ENCODE data around the gene TSPYL4. TPM values are rescaled to one million over a fixed set of nuclear protein-coding genes. Genes with fewer than 3 reads are reported as not detected.
A peak's percentile ranks its signal among the peaks of the same experiment; 100 is the strongest.

TSPYL4 gene
- polyA plus RNA-seq, 1 donor (not counting 4 experiments of a cell fraction or from before 2014, with no cell fraction given) = 8.1 TPM

DNA sequence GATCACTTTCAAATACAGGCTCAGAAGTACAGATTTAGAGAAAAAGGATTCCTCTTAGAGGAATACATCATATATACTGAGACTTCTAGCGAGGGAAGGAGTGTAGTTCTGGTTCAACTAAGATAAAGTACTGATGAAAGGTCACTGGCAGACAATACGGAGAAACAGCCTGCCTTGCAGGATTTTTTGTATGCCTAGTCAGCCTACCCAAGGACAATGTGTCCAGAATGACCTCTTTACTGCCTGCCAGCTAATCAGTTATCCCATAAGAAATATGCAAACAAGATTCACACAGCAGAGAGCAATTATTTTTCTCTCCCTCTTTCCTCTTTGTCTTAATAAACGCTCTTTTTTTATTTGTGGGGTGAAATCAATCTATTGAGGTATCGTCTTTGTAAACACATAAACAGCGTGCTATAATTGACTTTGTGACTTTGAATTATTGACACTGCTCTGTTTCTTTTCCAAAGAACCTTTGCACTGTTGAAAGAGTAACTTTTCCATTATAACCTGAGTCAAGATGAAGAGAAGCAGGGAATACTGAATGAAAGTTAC, 1.4 kb upstream of the TSPYL4 start:
- H3K4me3 ChIP-seq (ENCODE audit: control insufficient read depth in 2 of 3, extremely low read depth in 1 of 3, insufficient read depth in 2 of 3, low read depth in 1 of 3, low read length in 3 of 3) = peak overlapping the region in 1 of 3 experiments; percentile 84
- H2AFZ ChIP-seq (ENCODE audit: control insufficient read depth, low read length) = peak overlapping the region; percentile 5
- H3K9ac ChIP-seq (ENCODE audit: control insufficient read depth, extremely low read depth, insufficient read depth, low read length) = peak overlapping the region; percentile 85
- DNase-seq (ENCODE audit: low read depth, low spot score) (no peak), FAIRE-seq (no peak)
- no peaks in the 10 kb centered on the region for H3K27me3 ChIP-seq (ENCODE audit: control insufficient read depth, extremely low read depth, insufficient read depth, low read length)
- H4K20me1 ChIP-seq (ENCODE audit: control insufficient read depth, extremely low read depth, insufficient read depth, low read length) = peaks cover 3% of the 10 kb centered on the region
- no peak overlapping the region for H3K27ac ChIP-seq (ENCODE audit: control insufficient read depth, insufficient read depth, low read length)
- H3K4me2 ChIP-seq (ENCODE audit: control insufficient read depth, extremely low read depth, insufficient read depth, low read depth, low read length) = peak overlapping the region; percentile 87
- no peak for TF ChIP-seq EZH2 (IDR thresholded peaks at IDR 0.05; ENCODE audit: low read length)
- TF ChIP-seq, protein P1, sequence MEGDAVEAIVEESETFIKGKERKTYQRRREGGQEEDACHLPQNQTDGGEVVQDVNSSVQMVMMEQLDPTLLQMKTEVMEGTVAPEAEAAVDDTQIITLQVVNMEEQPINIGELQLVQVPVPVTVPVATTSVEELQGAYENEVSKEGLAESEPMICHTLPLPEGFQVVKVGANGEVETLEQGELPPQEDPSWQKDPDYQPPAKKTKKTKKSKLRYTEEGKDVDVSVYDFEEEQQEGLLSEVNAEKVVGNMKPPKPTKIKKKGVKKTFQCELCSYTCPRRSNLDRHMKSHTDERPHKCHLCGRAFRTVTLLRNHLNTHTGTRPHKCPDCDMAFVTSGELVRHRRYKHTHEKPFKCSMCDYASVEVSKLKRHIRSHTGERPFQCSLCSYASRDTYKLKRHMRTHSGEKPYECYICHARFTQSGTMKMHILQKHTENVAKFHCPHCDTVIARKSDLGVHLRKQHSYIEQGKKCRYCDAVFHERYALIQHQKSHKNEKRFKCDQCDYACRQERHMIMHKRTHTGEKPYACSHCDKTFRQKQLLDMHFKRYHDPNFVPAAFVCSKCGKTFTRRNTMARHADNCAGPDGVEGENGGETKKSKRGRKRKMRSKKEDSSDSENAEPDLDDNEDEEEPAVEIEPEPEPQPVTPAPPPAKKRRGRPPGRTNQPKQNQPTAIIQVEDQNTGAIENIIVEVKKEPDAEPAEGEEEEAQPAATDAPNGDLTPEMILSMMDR (optimal IDR thresholded peaks at IDR 0.05 in 1 of 3, IDR thresholded peaks at IDR 0.05 in 1 of 3, conservative IDR thresholded peaks at IDR 0.05 in 1 of 3; ENCODE audit: extremely low read depth in 1 of 3, insufficient read depth in 2 of 3, low read length in 3 of 3) = no peak
- peaks cover 36% of the 10 kb centered on the region for H3K79me2 ChIP-seq (ENCODE audit: control insufficient read depth, insufficient read depth, low read length)
- dilution Hi-C loops (cut with MboI; ENCODE audit: extremely low pct_ligation_motif_present, low sequenced_read_pairs) = no loop called here
- peaks cover 4% of the 10 kb centered on the region for H3K9me1 ChIP-seq (ENCODE audit: control insufficient read depth, extremely low read depth, insufficient read depth, low read length)
- peaks cover 33% of the 10 kb centered on the region for H3K4me1 ChIP-seq (ENCODE audit: control insufficient read depth, extremely low read depth, insufficient read depth, low read length)
- peaks cover 0 to 17% of the 10 kb centered on the region in 2 experiments for H3K36me3 ChIP-seq (ENCODE audit: control insufficient read depth in 2 of 2, extremely low read depth in 1 of 2, insufficient read depth in 2 of 2, low read length in 2 of 2)
- no peaks in the 10 kb centered on the region for H3K9me3 ChIP-seq (ENCODE audit: control insufficient read depth, low read depth, low read length)

DNA sequence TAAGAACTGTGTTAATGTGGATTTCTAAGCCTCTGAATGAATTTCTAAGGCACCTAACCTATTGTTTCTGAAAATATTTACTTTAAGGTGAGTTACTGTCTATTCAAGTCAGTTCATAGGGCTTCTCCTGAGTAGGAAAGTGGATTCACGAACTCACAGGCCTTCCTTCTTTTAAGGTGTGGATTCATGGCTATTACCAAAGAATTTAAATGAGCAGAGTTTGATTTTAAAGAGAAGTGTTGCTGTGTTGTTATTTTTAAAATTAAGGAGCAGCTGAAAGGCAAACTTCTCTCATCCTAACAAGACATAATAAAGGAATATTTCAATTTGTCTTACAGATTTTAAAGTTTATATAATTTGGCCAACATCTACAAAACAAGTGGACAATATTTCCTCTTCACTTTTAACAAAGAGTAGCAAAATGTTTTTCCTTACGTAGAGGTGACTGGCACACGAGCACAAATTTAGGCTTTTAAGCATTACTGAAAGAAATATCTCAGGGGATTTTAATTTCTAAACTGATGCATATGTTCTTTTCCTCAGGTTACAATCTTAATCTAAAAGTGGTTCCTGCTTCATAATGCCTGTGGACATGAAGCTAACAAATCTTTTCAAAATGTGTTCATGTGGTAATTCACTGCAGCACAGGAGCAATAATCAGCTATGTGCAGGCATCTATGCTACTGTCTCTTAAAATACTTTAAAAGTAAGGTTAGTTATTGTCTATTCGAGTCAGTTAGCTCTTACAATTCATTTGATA, 602 bp upstream of the TSPYL4 start:
- peaks cover 4% of the 10 kb centered on the region for H3K9me1 ChIP-seq (ENCODE audit: control insufficient read depth, extremely low read depth, insufficient read depth, low read length)
- peak overlapping the region; percentile 87 for H3K4me2 ChIP-seq (ENCODE audit: control insufficient read depth, extremely low read depth, insufficient read depth, low read depth, low read length)
- H3K4me1 ChIP-seq (ENCODE audit: control insufficient read depth, extremely low read depth, insufficient read depth, low read length) = peaks cover 37% of the 10 kb centered on the region
- TF ChIP-seq, protein P1 (optimal IDR thresholded peaks at IDR 0.05 in 1 of 3, IDR thresholded peaks at IDR 0.05 in 1 of 3, conservative IDR thresholded peaks at IDR 0.05 in 1 of 3; ENCODE audit: extremely low read depth in 1 of 3, insufficient read depth in 2 of 3, low read length in 3 of 3) = no peak
- no peak for TF ChIP-seq EZH2 (IDR thresholded peaks at IDR 0.05; ENCODE audit: low read length)
- peaks cover 40% of the 10 kb centered on the region for H3K79me2 ChIP-seq (ENCODE audit: control insufficient read depth, insufficient read depth, low read length)
- H3K27me3 ChIP-seq (ENCODE audit: control insufficient read depth, extremely low read depth, insufficient read depth, low read length) = no peaks in the 10 kb centered on the region
- peak overlapping the region; percentile 61 to 89 (median 84) for H3K4me3 ChIP-seq (ENCODE audit: control insufficient read depth in 2 of 3, extremely low read depth in 1 of 3, insufficient read depth in 2 of 3, low read depth in 1 of 3, low read length in 3 of 3)
- dilution Hi-C loops (cut with MboI; ENCODE audit: extremely low pct_ligation_motif_present, low sequenced_read_pairs) = no loop called here
- FAIRE-seq = no peak
- peaks cover 3% of the 10 kb centered on the region for H4K20me1 ChIP-seq (ENCODE audit: control insufficient read depth, extremely low read depth, insufficient read depth, low read length)
- H3K9ac ChIP-seq (ENCODE audit: control insufficient read depth, extremely low read depth, insufficient read depth, low read length) = peak overlapping the region; percentile 85
- peaks cover 0 to 17% of the 10 kb centered on the region in 2 experiments for H3K36me3 ChIP-seq (ENCODE audit: control insufficient read depth in 2 of 2, extremely low read depth in 1 of 2, insufficient read depth in 2 of 2, low read length in 2 of 2)
- H3K27ac ChIP-seq (ENCODE audit: control insufficient read depth, insufficient read depth, low read length) = peak overlapping the region; percentile 93
- DNase-seq (ENCODE audit: low read depth, low spot score) = no peak
- H2AFZ ChIP-seq (ENCODE audit: control insufficient read depth, low read length) = peak overlapping the region; percentile 79
- H3K9me3 ChIP-seq (ENCODE audit: control insufficient read depth, low read depth, low read length) = no peaks in the 10 kb centered on the region
